HepG2 (cell line): Measurements from ENCODE around the gene KCTD19. TPM values are rescaled to one million over a fixed set of nuclear protein-coding genes. Genes with fewer than 3 reads are reported as not detected.

Experiments
- ARNT ChIP-seq: fragments of 450-650 bp; IDR thresholded peaks from 2 replicates; pipeline ENCODE4 v1.6.1; 2017
- HNRNPK ChIP-seq: fragments of 200-400 bp; formaldehyde crosslinking; IDR thresholded peaks from 2 replicates; pipeline ENCODE4 v1.6.1; 2018; ENCODE audit warnings: low read length, low read depth, moderate library complexity, mild to moderate bottlenecking; ENCODE audit not compliant: poor library complexity, severe bottlenecking
- PCBP2 ChIP-seq: fragments of 200-400 bp; formaldehyde crosslinking; optimal IDR thresholded peaks from 2 replicates; pipeline ENCODE3; 2018; ENCODE audit warnings: low read length, low read depth; ENCODE audit not compliant: poor library complexity, severe bottlenecking
- ZFY ChIP-seq: sonication (generic); formaldehyde crosslinking; IDR thresholded peaks from 2 replicates; pipeline ENCODE4 v1.4.0; 2020; ENCODE audit warnings: missing genetic modification reagents
- ZNF138 ChIP-seq: sonication (generic); formaldehyde crosslinking; IDR thresholded peaks from 2 replicates; pipeline ENCODE4 v1.5.0; 2020; ENCODE audit warnings: mild to moderate bottlenecking, low read depth, missing genetic modification reagents
- ZNF224 ChIP-seq: sonication (generic); formaldehyde crosslinking; IDR thresholded peaks from 2 replicates; pipeline ENCODE4 v1.5.0; 2020; ENCODE audit warnings: mild to moderate bottlenecking, missing genetic modification reagents
- ZNF264 ChIP-seq: sonication (generic); formaldehyde crosslinking; IDR thresholded peaks from 2 replicates; pipeline ENCODE4 v1.4.0; 2020; ENCODE audit warnings: missing genetic modification reagents
- ZNF605 ChIP-seq: sonication (generic); formaldehyde crosslinking; IDR thresholded peaks from 2 replicates; pipeline ENCODE4 v1.8.0; 2022; ENCODE audit warnings: mild to moderate bottlenecking, missing genetic modification reagents
- ZNF672 ChIP-seq: sonication (generic); formaldehyde crosslinking; IDR thresholded peaks from 2 replicates; pipeline ENCODE4 v1.8.1; 2022; ENCODE audit warnings: missing genetic modification reagents
- ZNF792 ChIP-seq: IDR thresholded peaks from 2 replicates; pipeline ENCODE4 v1.6.1; 2016
- polyA plus RNA-seq, 8 experiments: library from polyadenylated mRNA; depleted of rRNA in 3 of 8; stranded (reverse) in 7 of 8; unstranded in 1 of 8; fragments of >200 nt; fragmentation: Illumina TruSeq in 4 of 8; extraction: Trizol in 4 of 8; gene quantifications; 2 replicates each; pipeline versions ENCODE4 v1.2.1 to v1.2.3, GENCODE V29; 2011 to 2016; ENCODE audit warnings: low read depth in 4 of 8, missing spikeins in 1 of 8, mixed read lengths in 1 of 8; ENCODE audit not compliant: insufficient read depth in 1 of 8
- total RNA-seq, 5 experiments: library from RNA; depleted of rRNA; stranded (reverse); fragments of >200 nt; fragmentation: Illumina TruSeq; extraction: Trizol; gene quantifications; 2 replicates each; pipeline ENCODE4 v1.2.3, GENCODE V29; 2016; ENCODE audit warnings: low read depth in 1 of 5
- TF ChIP-seq, protein P1 (sequence below): sonication (generic); formaldehyde crosslinking; IDR thresholded peaks from 2 replicates; pipeline ENCODE4 v1.5.0; 2020; ENCODE audit warnings: mild to moderate bottlenecking, missing genetic modification reagents
- TF ChIP-seq, protein P2 (sequence below): sonication (generic); formaldehyde crosslinking; IDR thresholded peaks from 2 replicates; pipeline ENCODE4 v1.4.0; 2020; ENCODE audit warnings: mild to moderate bottlenecking, missing genetic modification reagents
- TF ChIP-seq, protein P3 (sequence below): sonication (generic); formaldehyde crosslinking; IDR thresholded peaks from 2 replicates; pipeline ENCODE4 v1.8.0; 2022; ENCODE audit warnings: mild to moderate bottlenecking, missing genetic modification reagents; ENCODE audit not compliant: insufficient replicate concordance
- TF ChIP-seq, protein P4 (sequence below), 2 experiments: sonication (generic) in 1 of 2; formaldehyde crosslinking in 1 of 2; IDR thresholded peaks; 2 replicates each; pipeline versions ENCODE4 v1.6.1 to v1.9.0; 2014 to 2022; ENCODE audit warnings: antibody characterized with exemption in 1 of 2, borderline replicate concordance in 1 of 2, inconsistent platforms in 1 of 2, low read depth in 1 of 2, missing genetic modification reagents in 1 of 2

Gene KCTD19
- total and polyA plus RNA-seq, 2 of the 13 experiments (the other 11 are each of a cell fraction or from before 2014, with no cell fraction given), result not detected

DNA sequence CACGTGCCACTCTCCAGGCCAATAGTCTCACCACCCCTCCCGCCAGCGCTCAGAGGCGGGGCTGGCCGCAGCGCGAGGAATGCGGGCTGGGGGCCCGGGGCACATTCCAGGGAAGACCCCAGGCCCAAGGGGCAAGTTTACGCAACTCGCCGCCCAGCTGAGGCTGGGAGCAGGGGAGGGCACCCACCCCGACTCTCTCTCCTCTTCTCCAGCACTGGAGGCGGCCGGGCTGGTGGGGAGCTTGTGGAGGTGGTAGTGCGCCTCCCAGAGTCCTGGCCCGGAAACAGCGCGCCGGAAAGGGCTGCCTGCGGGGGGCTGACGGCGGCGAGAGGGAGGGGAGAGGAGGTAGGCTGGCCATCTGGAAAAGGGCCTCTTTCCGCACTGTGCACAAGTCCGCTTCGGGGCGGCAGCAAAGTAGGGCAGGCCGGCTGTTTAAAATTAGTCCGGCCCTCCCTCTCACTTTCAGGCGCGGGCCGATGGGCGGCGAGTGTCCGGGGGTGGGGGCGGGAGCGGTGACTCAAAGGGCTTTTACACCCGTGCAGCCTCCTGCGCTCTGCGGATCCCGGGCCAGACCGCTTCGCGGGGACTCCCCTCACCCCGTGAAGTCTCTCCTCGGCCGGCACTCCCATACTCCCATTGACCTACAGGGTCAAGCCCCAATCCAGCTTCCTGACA is 80.3 kb downstream of the KCTD19 start (continued):
- TF ChIP-seq ZNF792 (CRISPR knock-in tag) (0 out of 2 replicates have a peak, but pooled peaks have one; percentile 65), ZNF264 (peak; percentile 92), ZFY (peak; percentile 91), PCBP2 (no peak), ZNF138 (CRISPR knock-in tag) (peak; percentile 75; the same call in 1 of the 2 replicates), ARNT (no peak), ZNF672 (CRISPR knock-in tag) (0 out of 2 replicates have a peak, but pooled peaks have one; percentile 33), HNRNPK (peak; percentile 88), ZNF605 (CRISPR knock-in tag) (peak; percentile 95), ZNF224 (peak; percentile 99)
- TF ChIP-seq, protein P1, sequence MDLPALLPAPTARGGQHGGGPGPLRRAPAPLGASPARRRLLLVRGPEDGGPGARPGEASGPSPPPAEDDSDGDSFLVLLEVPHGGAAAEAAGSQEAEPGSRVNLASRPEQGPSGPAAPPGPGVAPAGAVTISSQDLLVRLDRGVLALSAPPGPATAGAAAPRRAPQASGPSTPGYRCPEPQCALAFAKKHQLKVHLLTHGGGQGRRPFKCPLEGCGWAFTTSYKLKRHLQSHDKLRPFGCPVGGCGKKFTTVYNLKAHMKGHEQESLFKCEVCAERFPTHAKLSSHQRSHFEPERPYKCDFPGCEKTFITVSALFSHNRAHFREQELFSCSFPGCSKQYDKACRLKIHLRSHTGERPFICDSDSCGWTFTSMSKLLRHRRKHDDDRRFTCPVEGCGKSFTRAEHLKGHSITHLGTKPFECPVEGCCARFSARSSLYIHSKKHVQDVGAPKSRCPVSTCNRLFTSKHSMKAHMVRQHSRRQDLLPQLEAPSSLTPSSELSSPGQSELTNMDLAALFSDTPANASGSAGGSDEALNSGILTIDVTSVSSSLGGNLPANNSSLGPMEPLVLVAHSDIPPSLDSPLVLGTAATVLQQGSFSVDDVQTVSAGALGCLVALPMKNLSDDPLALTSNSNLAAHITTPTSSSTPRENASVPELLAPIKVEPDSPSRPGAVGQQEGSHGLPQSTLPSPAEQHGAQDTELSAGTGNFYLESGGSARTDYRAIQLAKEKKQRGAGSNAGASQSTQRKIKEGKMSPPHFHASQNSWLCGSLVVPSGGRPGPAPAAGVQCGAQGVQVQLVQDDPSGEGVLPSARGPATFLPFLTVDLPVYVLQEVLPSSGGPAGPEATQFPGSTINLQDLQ (CRISPR knock-in tag), result no peak
- TF ChIP-seq, protein P2, sequence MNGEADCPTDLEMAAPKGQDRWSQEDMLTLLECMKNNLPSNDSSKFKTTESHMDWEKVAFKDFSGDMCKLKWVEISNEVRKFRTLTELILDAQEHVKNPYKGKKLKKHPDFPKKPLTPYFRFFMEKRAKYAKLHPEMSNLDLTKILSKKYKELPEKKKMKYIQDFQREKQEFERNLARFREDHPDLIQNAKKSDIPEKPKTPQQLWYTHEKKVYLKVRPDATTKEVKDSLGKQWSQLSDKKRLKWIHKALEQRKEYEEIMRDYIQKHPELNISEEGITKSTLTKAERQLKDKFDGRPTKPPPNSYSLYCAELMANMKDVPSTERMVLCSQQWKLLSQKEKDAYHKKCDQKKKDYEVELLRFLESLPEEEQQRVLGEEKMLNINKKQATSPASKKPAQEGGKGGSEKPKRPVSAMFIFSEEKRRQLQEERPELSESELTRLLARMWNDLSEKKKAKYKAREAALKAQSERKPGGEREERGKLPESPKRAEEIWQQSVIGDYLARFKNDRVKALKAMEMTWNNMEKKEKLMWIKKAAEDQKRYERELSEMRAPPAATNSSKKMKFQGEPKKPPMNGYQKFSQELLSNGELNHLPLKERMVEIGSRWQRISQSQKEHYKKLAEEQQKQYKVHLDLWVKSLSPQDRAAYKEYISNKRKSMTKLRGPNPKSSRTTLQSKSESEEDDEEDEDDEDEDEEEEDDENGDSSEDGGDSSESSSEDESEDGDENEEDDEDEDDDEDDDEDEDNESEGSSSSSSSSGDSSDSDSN, result peak; percentile 91
- TF ChIP-seq, protein P3, sequence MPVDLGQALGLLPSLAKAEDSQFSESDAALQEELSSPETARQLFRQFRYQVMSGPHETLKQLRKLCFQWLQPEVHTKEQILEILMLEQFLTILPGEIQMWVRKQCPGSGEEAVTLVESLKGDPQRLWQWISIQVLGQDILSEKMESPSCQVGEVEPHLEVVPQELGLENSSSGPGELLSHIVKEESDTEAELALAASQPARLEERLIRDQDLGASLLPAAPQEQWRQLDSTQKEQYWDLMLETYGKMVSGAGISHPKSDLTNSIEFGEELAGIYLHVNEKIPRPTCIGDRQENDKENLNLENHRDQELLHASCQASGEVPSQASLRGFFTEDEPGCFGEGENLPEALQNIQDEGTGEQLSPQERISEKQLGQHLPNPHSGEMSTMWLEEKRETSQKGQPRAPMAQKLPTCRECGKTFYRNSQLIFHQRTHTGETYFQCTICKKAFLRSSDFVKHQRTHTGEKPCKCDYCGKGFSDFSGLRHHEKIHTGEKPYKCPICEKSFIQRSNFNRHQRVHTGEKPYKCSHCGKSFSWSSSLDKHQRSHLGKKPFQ, result peak; percentile 95
- TF ChIP-seq, protein P4, sequence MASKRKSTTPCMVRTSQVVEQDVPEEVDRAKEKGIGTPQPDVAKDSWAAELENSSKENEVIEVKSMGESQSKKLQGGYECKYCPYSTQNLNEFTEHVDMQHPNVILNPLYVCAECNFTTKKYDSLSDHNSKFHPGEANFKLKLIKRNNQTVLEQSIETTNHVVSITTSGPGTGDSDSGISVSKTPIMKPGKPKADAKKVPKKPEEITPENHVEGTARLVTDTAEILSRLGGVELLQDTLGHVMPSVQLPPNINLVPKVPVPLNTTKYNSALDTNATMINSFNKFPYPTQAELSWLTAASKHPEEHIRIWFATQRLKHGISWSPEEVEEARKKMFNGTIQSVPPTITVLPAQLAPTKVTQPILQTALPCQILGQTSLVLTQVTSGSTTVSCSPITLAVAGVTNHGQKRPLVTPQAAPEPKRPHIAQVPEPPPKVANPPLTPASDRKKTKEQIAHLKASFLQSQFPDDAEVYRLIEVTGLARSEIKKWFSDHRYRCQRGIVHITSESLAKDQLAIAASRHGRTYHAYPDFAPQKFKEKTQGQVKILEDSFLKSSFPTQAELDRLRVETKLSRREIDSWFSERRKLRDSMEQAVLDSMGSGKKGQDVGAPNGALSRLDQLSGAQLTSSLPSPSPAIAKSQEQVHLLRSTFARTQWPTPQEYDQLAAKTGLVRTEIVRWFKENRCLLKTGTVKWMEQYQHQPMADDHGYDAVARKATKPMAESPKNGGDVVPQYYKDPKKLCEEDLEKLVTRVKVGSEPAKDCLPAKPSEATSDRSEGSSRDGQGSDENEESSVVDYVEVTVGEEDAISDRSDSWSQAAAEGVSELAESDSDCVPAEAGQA (IDR thresholded peaks at IDR 0.05; ENCODE audit: low read depth), result peak; percentile 73; the same call in 1 of the 2 replicates
- TF ChIP-seq, protein P4 (CRISPR knock-in tag; IDR thresholded peaks at IDR 0.05; ENCODE audit: borderline replicate concordance), result no peak
